ENCODE results near the gene CYRIA. TPM values are rescaled to one million over a fixed set of nuclear protein-coding genes. Genes with fewer than 3 reads are reported as not detected.

Gene CYRIA
- total and polyA plus RNA-seq, 4 donors: 1.3 to 4.3 (median 2.4) TPM

- TF ChIP-seq RXRA (IDR thresholded peaks at IDR 0.05): no peak
- TF ChIP-seq RAD21 (IDR thresholded peaks at IDR 0.05): no peak
- TF ChIP-seq HNF4A (conservative IDR thresholded peaks at IDR 0.05): no peak
- TF ChIP-seq CTCF (IDR thresholded peaks at IDR 0.05; ENCODE audit: low read depth, low read length, missing input control): no peak
- no peak for TF ChIP-seq ZBTB33 (IDR thresholded peaks at IDR 0.05)
- no peak for TF ChIP-seq EGR1 (IDR thresholded peaks at IDR 0.05; ENCODE audit: low read depth in 2 of 2)
- TF ChIP-seq MAX (IDR thresholded peaks at IDR 0.05): no peak
- TF ChIP-seq FOXA2 (IDR thresholded peaks at IDR 0.05): no peak
- no peak for TF ChIP-seq JUND (IDR thresholded peaks at IDR 0.05)
- no peak for TF ChIP-seq FOXA1 (IDR thresholded peaks at IDR 0.05)
- TF ChIP-seq NR2F2 (IDR thresholded peaks at IDR 0.05): no peak
- TF ChIP-seq SP1 (IDR thresholded peaks at IDR 0.05): no peak
- no peak for TF ChIP-seq HNF4G (IDR thresholded peaks at IDR 0.05)
- TF ChIP-seq GABPA (IDR thresholded peaks at IDR 0.05 in 1 of 2, conservative IDR thresholded peaks at IDR 0.05 in 1 of 2): no peak
- TF ChIP-seq TAF1 (conservative IDR thresholded peaks at IDR 0.05): no peak
- no peak for TF ChIP-seq ATF3 (IDR thresholded peaks at IDR 0.05)
- no peak overlapping the region for H3K27ac ChIP-seq (ENCODE audit: low read depth in 1 of 2, low read length in 2 of 2)
- no peak overlapping the region for H3K9ac ChIP-seq (ENCODE audit: low read depth in 1 of 2, low read length in 2 of 2)
- no peak for DNase-seq (ENCODE audit: low spot score)
- H3K9me3 ChIP-seq (ENCODE audit: control insufficient read depth in 4 of 4, low read length in 3 of 4): no peaks in the 10 kb centered on the region
- H3K4me3 ChIP-seq (ENCODE audit: low read depth in 1 of 3, low read length in 3 of 3): no peak overlapping the region
- H3K4me1 ChIP-seq (ENCODE audit: control insufficient read depth in 4 of 4, insufficient read depth in 4 of 4, low read length in 3 of 4): no peaks in the 10 kb centered on the region
- WGBS: 88% methylated on average over 3 of the region's 3 CpGs
- no peaks in the 10 kb centered on the region for H3K36me3 ChIP-seq (ENCODE audit: control insufficient read depth in 4 of 4, insufficient read depth in 3 of 4, low read depth in 1 of 4, low read length in 3 of 4)
- no peaks in the 10 kb centered on the region for H3K27me3 ChIP-seq (ENCODE audit: control insufficient read depth in 4 of 4, insufficient read depth in 4 of 4, low read length in 3 of 4)
Measured at GRCh38 chr2:16683576-16683975, 17.9 kb upstream of the CYRIA start.

- no peak overlapping the region for H3K27ac ChIP-seq (ENCODE audit: low read depth in 1 of 2, low read length in 2 of 2)
- WGBS: 91% methylated on average over 9 of the region's 9 CpGs
- H3K4me3 ChIP-seq (ENCODE audit: low read depth in 1 of 3, low read length in 3 of 3): no peak overlapping the region
- no peaks in the 10 kb centered on the region for H3K27me3 ChIP-seq (ENCODE audit: control insufficient read depth in 4 of 4, insufficient read depth in 4 of 4, low read length in 3 of 4)
- H3K9ac ChIP-seq (ENCODE audit: low read depth in 1 of 2, low read length in 2 of 2): no peak overlapping the region
- TF ChIP-seq FOXA2 (IDR thresholded peaks at IDR 0.05) (no peak), FOXA1 (IDR thresholded peaks at IDR 0.05) (no peak), ZBTB33 (IDR thresholded peaks at IDR 0.05) (no peak), EGR1 (IDR thresholded peaks at IDR 0.05; ENCODE audit: low read depth in 2 of 2) (no peak)
- H3K4me1 ChIP-seq (ENCODE audit: control insufficient read depth in 4 of 4, insufficient read depth in 4 of 4, low read length in 3 of 4): no peaks in the 10 kb centered on the region
- no peaks in the 10 kb centered on the region for H3K36me3 ChIP-seq (ENCODE audit: control insufficient read depth in 4 of 4, insufficient read depth in 3 of 4, low read depth in 1 of 4, low read length in 3 of 4)
- DNase-seq (ENCODE audit: low spot score): no peak
- peaks cover 0 to 3% (median 0%) of the 10 kb centered on the region in 4 donors for H3K9me3 ChIP-seq (ENCODE audit: control insufficient read depth in 4 of 4, low read length in 3 of 4)
Measured at GRCh38 chr2:16682431-16683118, 16.9 kb upstream of the CYRIA start.

Data from liver (tissue), 9 donors.